ENCODE data around the gene FRRS1L.
"Not testable (repeated sequence)": the region's sequence is repeated elsewhere in the genome, so short reads cannot be mapped to it uniquely, and the experiment has no call there.

The FRRS1L gene

DNA sequence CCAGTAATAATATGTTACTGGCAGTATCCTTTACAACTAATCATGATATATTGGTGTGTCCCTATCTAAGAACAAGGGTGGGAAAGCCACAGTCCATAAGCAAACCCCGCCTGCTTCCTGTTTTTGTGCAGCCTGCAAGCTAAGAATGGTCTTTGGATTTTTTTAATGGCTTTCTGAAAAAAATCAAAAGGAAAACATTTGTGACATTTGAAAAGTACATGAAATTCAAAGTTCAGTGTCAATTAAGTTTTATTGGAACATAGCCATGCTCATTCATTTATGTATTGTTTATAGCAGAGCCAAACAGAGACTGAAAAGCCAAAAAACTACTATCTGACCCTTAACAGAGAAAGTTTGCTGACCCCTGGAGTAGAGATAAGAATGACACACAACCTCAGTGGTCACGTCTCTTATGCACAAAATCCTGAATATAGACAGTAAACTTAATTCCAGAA lies 34.5 kb downstream of the FRRS1L start:
- DNase-seq (ENCODE audit: low read depth, low spot score): no peak

GRCh38 chr9:109129470-109130197 lies 37.4 kb downstream of the FRRS1L start:
- no peak for DNase-seq (ENCODE audit: low read depth, low spot score)

DNA sequence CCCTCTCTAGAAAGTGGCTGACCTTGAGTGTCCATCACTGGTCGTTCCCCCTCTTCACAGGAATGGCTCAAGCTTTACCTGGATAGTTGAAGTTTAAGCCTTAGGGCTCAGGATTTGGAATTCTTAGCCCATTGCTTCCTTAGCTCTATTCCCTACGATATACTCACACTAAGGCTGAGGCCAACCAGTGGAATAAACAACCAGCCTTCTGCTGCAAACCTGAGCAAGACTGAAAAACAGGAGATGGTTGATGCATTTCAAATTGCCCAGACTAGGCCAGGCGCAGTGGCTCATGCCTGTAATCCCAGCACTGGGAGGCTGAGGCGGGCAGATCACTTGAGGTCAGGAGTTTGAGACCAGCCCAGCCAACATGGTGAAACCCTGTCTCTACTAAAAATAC lies 40.4 kb downstream of the FRRS1L start:
- not testable (repeated sequence) for DNase-seq (ENCODE audit: low read depth, low spot score)

DNA sequence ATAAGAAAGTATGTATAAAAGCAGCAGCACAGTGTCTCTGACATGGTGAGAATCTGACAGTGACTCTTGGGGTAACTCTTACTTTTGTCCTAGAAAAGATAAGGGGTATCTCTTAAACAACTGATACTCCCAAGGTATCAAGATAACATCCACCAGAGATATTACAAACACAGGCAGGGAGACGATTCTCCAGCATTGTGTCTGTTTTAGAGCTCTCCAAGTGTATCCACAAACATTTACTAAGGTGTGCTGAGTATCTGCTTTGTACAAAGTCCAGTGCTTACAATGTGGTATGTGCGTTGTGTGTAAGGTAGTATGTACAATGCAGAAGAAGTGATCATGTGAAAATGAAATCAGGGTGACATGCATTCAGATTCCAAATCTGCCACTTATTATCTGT lies 42.9 kb downstream of the FRRS1L start:
- DNase-seq (ENCODE audit: low read depth, low spot score): no peak

- no peak for DNase-seq (ENCODE audit: low read depth, low spot score)
Observed at GRCh38 chr9:109122726-109123621, 44.1 kb downstream of the FRRS1L start.

DNA sequence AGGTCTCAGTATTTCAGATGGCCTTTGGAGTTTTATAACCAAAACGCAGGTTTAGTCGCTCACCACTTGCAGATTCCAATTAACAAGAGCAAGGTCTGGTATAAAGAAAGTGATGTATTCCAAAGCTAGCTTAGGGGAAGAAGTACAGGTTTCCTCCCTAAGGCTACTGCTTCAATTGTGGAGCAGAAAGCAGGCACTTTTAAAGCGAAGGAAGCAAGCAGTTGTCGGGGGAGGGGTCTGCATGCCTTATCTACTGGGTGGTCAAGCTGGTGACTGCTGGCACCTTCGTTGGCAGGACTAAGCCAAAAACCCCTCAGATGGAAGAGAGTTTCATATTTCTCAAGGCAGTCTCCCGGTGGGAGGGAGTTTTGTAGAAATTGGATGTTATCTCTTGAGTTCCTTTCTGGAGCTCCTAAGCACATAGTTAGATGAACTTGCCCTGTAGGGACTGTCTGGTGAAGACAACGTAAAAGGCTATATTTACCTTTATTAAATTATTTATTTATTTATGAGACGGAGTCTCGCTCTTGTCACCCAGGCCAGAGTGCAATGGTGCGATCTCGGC lies 45.7 kb downstream of the FRRS1L start:
- DNase-seq (ENCODE audit: low read depth, low spot score): no peak

- DNase-seq (ENCODE audit: low read depth, low spot score): no peak
Observed at GRCh38 chr9:109120204-109120789, 46.8 kb downstream of the FRRS1L start.

GRCh38 chr9:109119439-109120203 lies 47.4 kb downstream of the FRRS1L start, which contains the start of gene TMEM245:
Gene TMEM245, minus strand, starts transcription at chr9:109119947. Its CDS starts 34 bp downstream, at chr9:109119913.
- DNase-seq (ENCODE audit: low read depth, low spot score): peak; percentile 91

DNA sequence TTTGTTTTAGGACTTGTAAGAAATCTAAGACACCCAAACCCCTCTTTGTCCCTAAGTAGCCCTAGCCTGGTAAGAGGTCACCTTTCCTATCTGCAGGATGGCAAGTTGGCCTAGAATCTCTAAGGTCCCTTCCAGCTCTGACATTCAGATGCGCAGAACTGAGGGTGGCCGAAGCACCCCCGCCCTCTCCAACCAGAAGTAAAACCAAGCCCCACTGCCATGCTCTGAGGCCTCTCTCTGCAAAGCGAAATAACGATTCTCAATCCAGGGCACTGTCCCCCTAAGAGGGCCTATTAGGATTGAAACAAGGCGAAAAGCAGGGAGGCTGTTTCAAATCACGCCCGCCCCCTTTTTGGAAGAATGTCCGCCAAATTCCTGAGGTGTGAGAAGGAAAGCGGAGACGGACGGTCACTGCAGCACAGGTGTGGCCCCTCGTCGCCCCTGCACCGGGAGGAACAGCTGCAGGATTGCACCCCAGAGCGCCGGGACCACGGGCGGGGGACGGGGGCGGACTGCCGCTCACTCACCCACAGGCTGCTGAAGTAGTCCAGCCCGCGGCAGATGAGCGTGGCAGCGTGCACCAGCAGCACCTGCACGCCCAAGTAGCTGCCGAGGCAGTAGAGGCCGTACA lies 48.1 kb downstream of the FRRS1L start:
- DNase-seq (ENCODE audit: low read depth, low spot score): no peak

- no peak for DNase-seq (ENCODE audit: low read depth, low spot score)
Observed at GRCh38 chr9:109117856-109118807, 48.9 kb downstream of the FRRS1L start.

- no peak for DNase-seq (ENCODE audit: low read depth, low spot score)
Observed at GRCh38 chr9:109115931-109116526, 51.0 kb downstream of the FRRS1L start.

- no peak for DNase-seq (ENCODE audit: low read depth, low spot score)
Observed at GRCh38 chr9:109114670-109115069, 52.4 kb downstream of the FRRS1L start.

DNA sequence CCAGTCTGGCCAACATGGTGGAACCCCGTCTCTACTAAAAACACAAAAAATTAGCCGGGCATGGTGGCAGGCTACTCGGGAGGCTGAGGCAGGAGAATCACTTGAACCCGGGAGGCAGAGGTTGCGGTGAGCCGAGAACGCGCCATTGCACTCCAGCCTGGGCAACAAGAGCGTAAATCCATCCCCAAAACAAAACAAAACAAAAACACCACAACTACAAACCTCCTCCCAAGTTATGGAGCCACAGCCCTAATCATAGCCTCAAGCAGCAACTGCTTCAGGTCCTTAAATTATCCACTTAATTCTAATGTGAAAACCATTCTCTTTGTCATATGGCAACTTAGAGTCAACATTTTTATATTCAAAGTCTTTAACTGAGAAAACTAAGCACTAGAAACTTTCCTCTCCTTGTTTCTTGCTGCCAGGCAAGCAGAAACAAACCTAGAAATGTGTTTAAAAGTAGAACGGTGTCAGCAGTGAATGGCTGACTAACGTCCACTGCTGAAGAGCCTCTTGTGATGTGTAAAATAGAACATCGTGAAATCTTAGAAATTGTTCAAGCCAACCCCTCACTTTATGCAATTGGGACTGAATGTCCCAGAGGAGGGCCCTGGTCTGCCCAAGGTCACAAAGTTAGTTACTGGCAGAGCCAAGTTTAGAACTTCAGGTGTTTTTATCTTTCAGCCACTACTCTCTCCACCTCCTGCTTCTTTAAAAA lies 53.0 kb downstream of the FRRS1L start:
- no peak for DNase-seq (ENCODE audit: low read depth, low spot score)

- DNase-seq (ENCODE audit: low read depth, low spot score): no peak
Observed at GRCh38 chr9:109113254-109113653, 53.8 kb downstream of the FRRS1L start.

- no peak for DNase-seq (ENCODE audit: low read depth, low spot score)
Observed at GRCh38 chr9:109110329-109111021, 56.6 kb downstream of the FRRS1L start.

- no peak for DNase-seq (ENCODE audit: low read depth, low spot score)
Observed at GRCh38 chr9:109109967-109110328, 57.1 kb downstream of the FRRS1L start.

GRCh38 chr9:109108318-109108717 lies 58.7 kb downstream of the FRRS1L start:
- DNase-seq (ENCODE audit: low read depth, low spot score): no peak
